Fibroblast of pulmonary artery (primary cell): ENCODE data around the gene ARID1B.

Experiments
- DNase-seq: peaks from one replicate; pipeline ENCODE4 v3.0.0-alpha.2; 2010; ENCODE audit warnings: low read depth
- H3K4me3 ChIP-seq: replicated peaks from 2 replicates; pipeline ENCODE4 v1.5.1; 2011; ENCODE audit warnings: low read depth, mild to moderate bottlenecking, control low read depth, low read length, moderate library complexity
- CTCF ChIP-seq: IDR thresholded peaks from 2 replicates; pipeline ENCODE4 v1.5.1; 2011; ENCODE audit warnings: mild to moderate bottlenecking, control low read depth, low read length, inconsistent platforms; ENCODE audit errors: missing control alignments

The ARID1B gene

GRCh38 chr6:157210954-157211353, 433.8 kb downstream of the ARID1B start:
- TF ChIP-seq CTCF = no peak
- H3K4me3 ChIP-seq = no peak overlapping the region
- no peak for DNase-seq

DNA sequence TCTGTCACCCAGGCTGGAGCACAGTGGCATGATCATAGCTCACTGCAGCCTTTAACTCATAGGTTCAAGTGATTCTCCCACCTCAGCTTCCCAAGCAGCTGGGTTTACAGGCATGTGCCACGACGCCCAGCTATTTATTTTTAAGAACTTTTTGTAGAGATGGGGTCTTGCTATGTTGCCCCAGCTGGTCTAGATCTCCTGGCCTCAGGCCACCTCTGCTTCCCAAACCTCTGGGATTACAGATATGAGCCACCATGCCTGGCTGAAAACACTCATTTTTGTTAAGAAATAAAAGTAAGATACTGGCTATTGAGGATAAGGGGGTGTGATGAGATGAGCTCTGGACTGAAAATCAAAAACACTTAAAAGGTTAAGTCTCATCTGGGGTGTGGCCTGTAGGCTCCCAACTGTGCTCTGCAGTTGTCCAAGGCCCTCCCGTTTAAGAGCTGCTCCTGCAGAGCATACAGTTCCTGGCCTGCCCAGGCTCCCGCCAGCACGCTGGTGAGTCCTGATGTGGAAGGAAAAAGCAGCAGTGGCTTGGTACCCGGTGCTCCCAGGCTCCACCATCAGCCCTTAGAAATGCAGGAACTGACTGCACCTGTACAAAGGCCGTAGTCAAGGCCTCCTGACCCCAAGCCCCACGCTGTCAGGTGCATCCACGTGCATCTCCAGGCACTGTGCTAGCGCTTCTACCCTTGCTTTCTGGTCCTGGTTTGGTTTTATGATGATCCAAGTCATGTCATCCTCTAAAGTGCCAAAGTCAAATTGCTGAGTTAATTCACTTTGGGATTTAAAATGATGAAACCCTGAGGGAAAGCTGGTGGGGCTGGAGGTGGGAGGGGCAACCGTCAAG, 434.7 kb downstream of the ARID1B start:
- no peak for DNase-seq
- no peak for TF ChIP-seq CTCF
- H3K4me3 ChIP-seq = no peak overlapping the region

DNA sequence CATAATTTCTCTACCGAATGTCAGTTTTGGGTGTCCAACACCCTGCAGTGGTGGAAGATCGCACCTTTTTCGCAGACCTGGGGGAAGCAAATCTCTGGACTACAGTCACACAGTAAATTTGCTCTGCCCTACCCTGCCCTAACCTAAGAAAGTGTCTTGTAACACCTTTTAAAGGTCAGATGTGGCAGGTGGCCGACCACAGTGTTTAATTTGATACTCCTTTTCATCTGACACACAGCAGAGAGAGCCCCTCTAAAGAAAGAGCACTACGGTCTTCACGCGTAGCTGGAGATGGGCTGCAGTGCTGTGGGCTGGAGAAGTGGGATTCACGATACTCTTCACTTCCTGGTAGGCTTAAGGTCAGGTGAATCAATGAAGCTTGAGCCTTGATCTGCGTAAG, 436.2 kb downstream of the ARID1B start:
- TF ChIP-seq CTCF = no peak
- no peak overlapping the region for H3K4me3 ChIP-seq
- no peak for DNase-seq

GRCh38 chr6:157213907-157214565, 436.9 kb downstream of the ARID1B start:
- no peak for DNase-seq
- no peak overlapping the region for H3K4me3 ChIP-seq
- TF ChIP-seq CTCF = no peak

GRCh38 chr6:157215717-157216116, 438.5 kb downstream of the ARID1B start:
- no peak overlapping the region for H3K4me3 ChIP-seq
- TF ChIP-seq CTCF = no peak
- DNase-seq = no peak

DNA sequence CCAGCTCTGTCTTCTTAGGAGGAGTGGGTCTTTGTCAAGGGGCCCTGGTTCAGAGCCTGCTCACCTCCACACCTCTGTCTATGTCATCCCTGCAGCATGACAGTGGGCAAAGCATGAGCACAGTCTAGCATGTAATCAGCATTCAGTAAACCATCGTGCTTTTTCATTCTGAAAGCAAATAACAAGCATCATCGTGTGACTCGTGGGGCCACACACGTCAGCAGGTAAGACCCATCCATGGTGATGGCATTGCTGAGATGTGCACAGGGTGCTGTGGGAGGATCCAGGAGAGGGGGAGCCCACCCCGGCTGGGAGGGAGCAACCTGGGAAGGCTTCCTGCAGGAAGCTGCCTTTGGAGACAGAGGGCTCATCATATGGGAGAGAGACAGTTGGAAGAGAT, 439.4 kb downstream of the ARID1B start:
- TF ChIP-seq CTCF = no peak
- no peak for DNase-seq
- no peak overlapping the region for H3K4me3 ChIP-seq
